Measurements from ENCODE around the gene PPP1R13B. TPM values are rescaled to one million over a fixed set of nuclear protein-coding genes. Genes with fewer than 3 reads are reported as not detected.
A peak's percentile ranks its signal among the peaks of the same experiment; 100 is the strongest.

PPP1R13B gene
- total and polyA plus RNA-seq, 12 donors = 21.6 to 124 (median 75.5) TPM

DNA sequence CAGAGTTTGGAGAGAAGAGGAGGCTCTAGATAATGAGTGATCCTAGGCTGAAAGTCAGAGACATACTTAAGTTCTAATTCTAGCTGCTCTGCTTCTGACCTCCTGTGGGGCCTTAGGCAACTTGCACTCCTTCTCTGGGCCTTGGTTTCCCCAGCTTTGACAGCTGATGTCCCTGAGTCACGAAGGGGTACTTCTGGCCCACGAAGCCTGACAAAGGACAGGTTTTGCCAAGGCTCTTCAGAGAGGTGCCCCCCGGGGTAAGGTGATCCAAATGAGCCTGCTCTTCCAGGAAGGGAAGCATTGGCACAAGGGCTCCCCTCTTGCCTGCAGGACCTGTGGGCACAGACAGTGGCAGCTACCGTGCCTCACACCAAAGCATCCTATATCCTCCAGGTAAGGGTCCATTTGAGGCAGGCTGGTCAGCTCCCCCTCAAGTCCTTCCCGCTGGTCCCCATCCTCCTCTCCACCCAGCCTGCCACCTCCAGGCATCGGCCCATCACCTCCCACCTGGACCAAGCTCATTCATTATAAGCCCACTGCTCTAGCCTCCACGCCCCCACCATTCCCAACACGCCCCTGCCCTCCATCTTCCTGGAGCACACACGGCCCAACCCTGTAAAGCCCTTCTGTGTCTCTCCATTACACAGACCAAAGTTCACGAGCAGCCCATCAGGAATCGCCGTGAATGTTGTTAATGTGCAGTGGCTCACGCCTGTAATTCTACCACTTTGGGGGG is 1.9 kb upstream of the PPP1R13B start:
- DNase-seq = no peak
- intact Hi-C loops (cut with DNase I) = loop anchor here in 4 of 10 donors (5.0 to 10.0 kb wide), 5 partner anchors 33 to 795 kb away; partner anchors contain the start of gene CDC42BPB (in 1 of the 4)
- peaks cover 0 to 40% (median 20%) of the 10 kb centered on the region in 9 donors for H3K4me1 ChIP-seq
- ATAC-seq = no peak
- TF ChIP-seq, protein P1, sequence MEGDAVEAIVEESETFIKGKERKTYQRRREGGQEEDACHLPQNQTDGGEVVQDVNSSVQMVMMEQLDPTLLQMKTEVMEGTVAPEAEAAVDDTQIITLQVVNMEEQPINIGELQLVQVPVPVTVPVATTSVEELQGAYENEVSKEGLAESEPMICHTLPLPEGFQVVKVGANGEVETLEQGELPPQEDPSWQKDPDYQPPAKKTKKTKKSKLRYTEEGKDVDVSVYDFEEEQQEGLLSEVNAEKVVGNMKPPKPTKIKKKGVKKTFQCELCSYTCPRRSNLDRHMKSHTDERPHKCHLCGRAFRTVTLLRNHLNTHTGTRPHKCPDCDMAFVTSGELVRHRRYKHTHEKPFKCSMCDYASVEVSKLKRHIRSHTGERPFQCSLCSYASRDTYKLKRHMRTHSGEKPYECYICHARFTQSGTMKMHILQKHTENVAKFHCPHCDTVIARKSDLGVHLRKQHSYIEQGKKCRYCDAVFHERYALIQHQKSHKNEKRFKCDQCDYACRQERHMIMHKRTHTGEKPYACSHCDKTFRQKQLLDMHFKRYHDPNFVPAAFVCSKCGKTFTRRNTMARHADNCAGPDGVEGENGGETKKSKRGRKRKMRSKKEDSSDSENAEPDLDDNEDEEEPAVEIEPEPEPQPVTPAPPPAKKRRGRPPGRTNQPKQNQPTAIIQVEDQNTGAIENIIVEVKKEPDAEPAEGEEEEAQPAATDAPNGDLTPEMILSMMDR (IDR thresholded peaks at IDR 0.05) = no peak
- 88 to 90% methylated on average over 13 of the region's 13 CpGs for WGBS, 2 donors
- peaks cover 0 to 32% (median 0%) of the 10 kb centered on the region in 7 donors for H3K27me3 ChIP-seq
- peaks cover 0 to 3% (median 0%) of the 10 kb centered on the region in 9 donors for H3K36me3 ChIP-seq
- peak overlapping the region in 7 of 10 donors; percentile 82 to 95 (median 93) for H3K27ac ChIP-seq
- no peak overlapping the region for H3K4me3 ChIP-seq
- no peaks in the 10 kb centered on the region for H3K9me3 ChIP-seq

DNA sequence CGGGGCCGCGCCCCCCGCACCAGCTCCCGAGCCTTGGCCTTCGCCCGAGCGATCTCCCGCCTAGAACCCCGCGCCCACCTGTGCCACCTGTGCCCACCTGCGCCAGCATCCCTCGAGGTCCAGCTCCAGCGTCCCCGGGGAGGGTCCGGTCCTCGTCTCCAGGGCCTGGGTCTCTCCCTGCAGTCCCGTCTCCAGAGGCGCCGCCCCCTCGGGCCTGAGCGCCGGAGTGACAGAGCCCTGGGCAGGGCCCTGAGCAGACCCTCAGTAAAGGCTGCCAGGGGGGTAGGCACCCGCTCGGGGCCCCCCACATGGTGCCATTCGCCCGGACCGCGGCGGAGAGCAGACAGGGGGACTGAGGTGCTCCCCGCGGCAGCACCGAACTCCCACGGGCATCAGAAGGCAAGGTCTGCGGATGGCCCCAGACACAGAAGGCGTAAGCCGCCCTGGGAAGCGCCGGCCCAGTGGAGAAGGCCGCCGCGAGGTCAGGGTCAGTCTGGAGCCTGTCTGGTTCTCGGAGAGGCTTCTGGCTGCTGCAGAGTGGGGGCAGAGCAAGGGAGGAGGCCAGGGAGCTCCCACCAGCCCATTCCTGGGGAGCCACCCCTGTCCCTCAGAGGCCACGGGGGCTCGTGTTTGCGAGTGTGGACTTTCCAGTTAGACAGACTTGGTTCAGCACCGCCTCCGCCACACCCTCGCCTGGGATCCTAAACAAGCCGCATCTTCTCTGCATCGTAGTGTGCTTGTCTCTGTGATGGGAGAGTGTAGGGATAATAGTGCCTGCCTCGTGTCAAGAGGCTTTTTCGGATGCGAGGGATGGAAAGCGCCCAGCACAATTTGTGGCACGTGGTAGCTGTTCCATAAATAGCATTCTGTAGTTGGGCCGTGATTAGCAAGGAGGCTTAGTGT is 1.1 kb upstream of the PPP1R13B start:
- Histone ChIP-seq H3K36me3 (peaks cover 0 to 12% (median 0%) of the 10 kb centered on the region in 9 donors), H3K27ac (peak overlapping the region; percentile 63 to 95 (median 92)), H3K9me3 (no peaks in the 10 kb centered on the region), H3K4me3 (peak overlapping the region; percentile 54 to 93 (median 76)), H3K4me1 (peaks cover 3 to 44% (median 24%) of the 10 kb centered on the region in 9 donors), H3K27me3 (peaks cover 0 to 34% (median 0%) of the 10 kb centered on the region in 7 donors)
- ATAC-seq = peak; percentile 9 to 62 (median 46)
- intact Hi-C loops (cut with DNase I) = loop anchor here in 4 of 10 donors (5.0 to 10.0 kb wide), 5 partner anchors 34 to 794 kb away; partner anchors contain the start of gene CDC42BPB (in 1 of the 4)
- 11 to 14% methylated on average over 57 of the region's 57 CpGs for WGBS, 2 donors
- TF ChIP-seq, protein P1 (IDR thresholded peaks at IDR 0.05) = no peak
- DNase-seq = peak; percentile 36 to 41

DNA sequence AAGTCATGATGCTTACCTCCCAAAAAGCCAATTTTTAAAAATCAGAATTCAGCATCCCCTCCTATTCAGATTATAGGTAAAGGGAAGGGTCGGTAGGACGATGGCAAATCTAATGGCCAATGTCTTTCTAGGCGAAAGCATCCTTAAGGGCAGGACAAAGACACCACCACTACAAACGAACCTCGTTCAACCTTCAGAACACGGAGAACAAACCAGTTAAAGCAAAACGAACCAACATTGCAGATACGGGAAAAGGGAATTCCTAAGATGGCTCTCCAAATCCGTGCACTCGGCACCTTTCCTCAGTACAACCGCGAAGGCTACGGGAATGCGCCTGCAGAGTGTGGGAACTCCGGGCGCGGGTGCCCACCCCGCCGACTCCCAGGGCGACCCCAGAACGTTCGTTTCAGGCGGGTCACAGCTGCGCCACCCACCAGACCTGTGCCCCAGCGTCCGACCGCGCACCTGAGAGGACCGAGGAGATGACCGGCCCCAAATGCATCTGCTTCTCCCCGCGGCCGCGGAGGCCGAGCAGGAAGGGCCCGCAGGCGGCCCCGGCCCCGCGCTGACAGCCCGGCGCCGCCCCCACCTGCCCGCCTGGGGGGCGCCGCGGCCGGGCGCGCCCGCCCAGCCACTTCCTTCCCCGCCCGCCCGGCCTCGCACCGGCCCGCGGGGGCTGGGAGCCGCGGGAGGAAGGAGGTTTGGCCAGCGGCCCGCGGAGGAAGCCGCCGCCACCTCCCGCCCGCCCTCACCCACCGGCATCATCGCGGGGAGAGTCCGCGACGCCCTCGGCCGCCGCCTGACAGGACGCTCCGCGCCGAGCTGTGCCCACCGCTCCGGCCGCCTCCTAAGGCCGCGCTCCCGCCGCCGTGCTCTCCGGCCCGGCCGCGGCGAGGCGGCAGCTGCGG is 578 bp downstream of the PPP1R13B start:
- TF ChIP-seq, protein P1 (IDR thresholded peaks at IDR 0.05) = no peak
- WGBS, 2 donors = 0 to 1% methylated on average over 69 to 95 of the region's 95 CpGs
- peak; percentile 47 to 70 for DNase-seq
- H3K36me3 ChIP-seq = peaks cover 0 to 19% (median 0%) of the 10 kb centered on the region in 9 donors
- H3K4me3 ChIP-seq = peak overlapping the region; percentile 71 to 93 (median 82)
- ATAC-seq = peak in 6 of 8 donors; percentile 10 to 41 (median 22)
- H3K27ac ChIP-seq = peak overlapping the region; percentile 63 to 95 (median 92)
- intact Hi-C loops (cut with DNase I) = loop anchor here in 4 of 10 donors (1.0 to 10.0 kb wide), 6 partner anchors 26 to 792 kb away; partner anchors contain the start of gene CDC42BPB (in 1 of the 4)
- H3K27me3 ChIP-seq = peaks cover 0 to 34% (median 0%) of the 10 kb centered on the region in 7 donors
- H3K9me3 ChIP-seq = no peaks in the 10 kb centered on the region
- H3K4me1 ChIP-seq = peaks cover 3 to 59% (median 26%) of the 10 kb centered on the region in 9 donors
